Epithelial cell of proximal tubule (primary cell): Measurements from ENCODE around the gene ITPKB. TPM values are rescaled to one million over a fixed set of nuclear protein-coding genes. Genes with fewer than 3 reads are reported as not detected.
"Not testable (repeated sequence)": the region's sequence is repeated elsewhere in the genome, so short reads cannot be mapped to it uniquely, and the experiment has no call there.

Experiments used
- DNase-seq: peaks from one replicate; pipeline ENCODE4 v3.0.0-alpha.2; 2011; ENCODE audit warnings: low read depth
- H3K4me3 ChIP-seq: 2 replicates; pipeline ENCODE4 v1.5.1; 2011; ENCODE audit warnings: low read depth, mild to moderate bottlenecking, low read length
- CTCF ChIP-seq: conservative IDR thresholded peaks from 2 replicates; pipeline ENCODE4 v1.5.1; 2012; ENCODE audit warnings: low read depth, mild to moderate bottlenecking, low read length
- total RNA-seq: library from RNA; depleted of rRNA; stranded (reverse); fragments of >200 nt; gene quantifications from 2 replicates; pipeline ENCODE4 v1.2.3, GENCODE V29; 2015

ITPKB gene
- total RNA-seq, 1 donor from 2014 or later, result 5.1 TPM

GRCh38 chr1:226624526-226624925 is 114.6 kb downstream of the ITPKB start:
- DNase-seq, result no peak
- TF ChIP-seq CTCF, result no peak

GRCh38 chr1:226622012-226622411 is 117.1 kb downstream of the ITPKB start:
- DNase-seq, result no peak

More at GRCh38 chr1:226624526-226624925, 114.6 kb downstream of the ITPKB start:
- H3K4me3 ChIP-seq, result no peak overlapping the region

DNA sequence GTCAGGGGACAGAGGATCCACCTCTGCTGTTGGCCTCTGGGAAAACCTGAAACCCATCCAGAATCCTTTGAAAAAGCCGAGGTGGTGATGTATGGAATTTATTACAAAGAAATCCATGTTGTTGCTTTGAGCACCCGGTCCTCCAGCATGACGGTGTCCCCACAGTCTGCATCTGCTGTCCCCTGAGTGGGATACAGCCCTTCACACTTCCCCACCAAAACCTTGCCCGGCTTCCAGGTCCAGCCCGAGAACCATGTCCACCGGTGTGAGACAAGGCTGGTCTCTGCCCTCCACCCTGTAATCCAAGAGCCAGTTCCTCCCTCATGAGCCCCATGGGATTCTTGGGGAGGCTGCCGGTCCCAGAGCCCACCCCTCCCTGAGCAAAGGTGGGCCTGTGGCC is 120.1 kb downstream of the ITPKB start:
- no peak overlapping the region for H3K4me3 ChIP-seq
- TF ChIP-seq CTCF, result no peak
- DNase-seq, result no peak

More at GRCh38 chr1:226622012-226622411, 117.1 kb downstream of the ITPKB start:
- no peak overlapping the region for H3K4me3 ChIP-seq
- no peak for TF ChIP-seq CTCF

DNA sequence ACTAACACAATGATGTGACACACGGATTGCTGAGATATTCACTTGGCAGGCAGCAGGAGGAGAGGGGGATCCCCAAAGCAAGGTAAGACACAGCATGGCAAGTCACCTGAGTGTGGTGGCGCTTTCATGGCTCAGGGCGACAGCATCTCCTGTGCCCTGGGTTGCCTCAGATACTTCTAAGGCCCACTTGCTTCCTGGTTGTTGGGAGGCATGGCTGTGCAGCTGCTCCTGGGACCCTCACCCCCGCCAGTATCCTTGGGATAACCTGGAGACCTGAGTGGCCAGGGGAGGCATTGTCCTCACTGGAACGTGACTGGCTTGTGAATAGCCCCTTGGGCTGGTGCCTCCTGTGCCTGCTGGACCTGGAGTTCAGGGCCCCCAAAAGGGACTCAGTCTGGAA is 120.7 kb downstream of the ITPKB start:
- TF ChIP-seq CTCF, result no peak
- DNase-seq, result no peak
- no peak overlapping the region for H3K4me3 ChIP-seq

DNA sequence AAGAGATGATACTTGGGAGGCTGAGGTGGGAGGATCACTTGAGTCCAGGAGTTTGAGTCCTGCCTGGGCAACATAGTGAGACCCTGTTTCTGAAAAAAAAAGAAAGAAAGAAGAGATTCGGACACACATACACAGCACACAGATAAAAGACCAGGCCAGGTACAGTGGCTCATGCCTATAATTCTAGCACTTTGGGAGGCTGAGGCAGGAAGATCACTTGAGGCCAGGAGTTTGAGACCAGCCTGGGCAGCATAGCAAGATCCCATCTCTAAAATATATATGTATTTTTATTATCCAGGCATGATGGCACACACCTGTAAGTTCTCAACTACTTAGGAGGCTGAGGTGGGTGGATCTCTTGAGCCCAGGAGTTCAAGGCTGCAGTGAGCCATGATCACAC is 121.4 kb downstream of the ITPKB start:
- H3K4me3 ChIP-seq, DNase-seq: not testable (repeated sequence)

DNA sequence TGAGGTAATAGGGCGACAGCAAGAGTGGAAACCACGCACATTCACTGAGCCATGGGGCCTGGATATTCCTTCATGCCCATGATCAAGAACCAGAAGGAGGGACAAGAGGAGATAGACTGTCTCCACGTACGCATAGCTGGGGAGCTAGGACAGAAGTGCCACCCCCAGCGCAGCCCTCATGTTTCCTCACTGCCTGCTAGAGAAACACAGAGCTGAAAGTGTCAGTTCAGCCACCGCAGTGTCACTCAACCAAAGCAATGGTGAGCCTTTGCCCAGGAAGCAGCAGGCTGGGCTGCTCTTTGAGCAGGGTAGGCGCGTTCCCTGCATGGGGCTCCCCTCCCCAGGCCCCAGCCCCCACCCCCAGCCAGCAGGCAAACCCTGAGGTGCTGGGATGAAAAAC is 122.0 kb downstream of the ITPKB start:
- no peak overlapping the region for H3K4me3 ChIP-seq
- TF ChIP-seq CTCF, result no peak
- DNase-seq, result no peak

DNA sequence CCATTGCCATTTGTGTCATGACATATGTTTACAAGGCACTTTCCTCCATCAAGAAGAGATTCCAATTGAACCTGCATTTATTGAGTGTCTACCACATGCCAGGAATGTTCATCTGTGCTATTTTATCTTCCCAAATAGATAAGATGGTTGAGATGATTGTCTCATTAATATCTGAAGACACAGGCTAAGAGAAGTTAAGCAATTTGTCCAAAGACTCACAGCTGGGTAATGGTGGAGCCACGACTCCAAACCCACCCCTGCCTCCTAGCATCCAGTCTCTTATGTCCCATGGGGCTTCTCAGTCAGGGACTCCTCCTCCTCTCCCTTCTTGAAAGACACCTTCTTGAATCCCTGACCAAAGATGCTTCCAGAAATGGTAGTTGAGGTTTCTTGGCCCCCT is 122.4 kb downstream of the ITPKB start:
- no peak for TF ChIP-seq CTCF
- no peak for DNase-seq
- H3K4me3 ChIP-seq, result no peak overlapping the region

DNA sequence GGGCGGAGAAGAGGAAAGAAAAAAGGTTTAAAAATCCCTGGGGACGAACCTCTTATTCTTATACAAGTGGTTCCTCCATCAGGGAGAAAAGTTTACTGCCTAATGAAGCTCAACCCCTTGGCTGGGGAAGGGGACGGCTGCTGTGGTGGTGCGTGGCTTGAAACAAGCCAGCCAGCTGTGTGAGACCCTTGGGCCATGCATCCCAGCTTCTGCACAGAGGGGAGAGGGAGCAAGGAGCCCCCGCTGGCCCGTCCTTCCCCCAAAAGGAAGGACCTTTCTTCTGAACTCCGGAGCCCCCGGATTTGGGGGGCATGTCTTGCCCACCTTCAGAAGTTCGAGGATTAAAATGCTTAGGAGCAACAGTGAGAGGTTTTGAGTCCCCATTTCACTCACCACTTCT is 123.2 kb downstream of the ITPKB start:
- no peak for DNase-seq
- TF ChIP-seq CTCF, result no peak
- H3K4me3 ChIP-seq, result no peak overlapping the region

GRCh38 chr1:226611980-226612379 is 127.1 kb downstream of the ITPKB start:
- not testable (repeated sequence) for DNase-seq, H3K4me3 ChIP-seq
